HepG2 (cell line): ENCODE data around the gene PGAP3. TPM values are rescaled to one million over a fixed set of nuclear protein-coding genes. Genes with fewer than 3 reads are reported as not detected.

Source experiments
- ATAC-seq: fragments of 200-7000 bp; cut with Tn5 transposase; 3 replicates; pipeline ENCODE4 v1.9.1; 2020; ENCODE audit warnings: mild to moderate bottlenecking, moderate library complexity
- BruUV-seq: library from RNA; stranded (reverse); fragments of 400-500 nt; replicated peaks from 2 replicates; lab custom pipeline; 2021; lab: Mats Ljungman, UMichigan
- CTCF ChIA-PET: fragments of 300-600 bp; formaldehyde crosslinking; extraction: SDS; loops from one replicate; lab custom pipeline; 2021; ENCODE audit warnings: low total read pairs, inconsistent platforms, low intra/inter-chr PET ratio; lab: Yijun Ruan, JAX
- POLR2A ChIA-PET: fragments of 350-600 bp; sonication (Branson Sonifier 250); formaldehyde crosslinking; loops from one replicate; lab custom pipeline; 2020; ENCODE audit warnings: antibody characterized with exemption, inconsistent platforms; lab: Yijun Ruan, JAX
- DNase-seq: peaks from one replicate; pipeline ENCODE4 v3.0.0-alpha.2; 2015; ENCODE audit warnings: low spot score
- FAIRE-seq: peaks from 3 replicates; lab custom pipeline; 2011; peaks lifted over from hg19 to GRCh38; lab: Jason Lieb, UNC
- H2AFZ ChIP-seq: one replicate; pipeline ENCODE4 v1.6.1; 2011; ENCODE audit warnings: low read length, inconsistent platforms
- H3K27ac ChIP-seq: fragments of 300-600 bp; 3 replicates; pipeline ENCODE4 v1.8.0; 2011; ENCODE audit warnings: mixed run types, mild to moderate bottlenecking, mixed read lengths, low read length, inconsistent platforms; ENCODE audit not compliant: insufficient read depth; ENCODE audit errors: extremely low read length
- H3K27me3 ChIP-seq, 2 experiments: fragments of 200-600 bp in 1 of 2; 2 replicates in 1 of 2; 3 replicates in 1 of 2; pipeline versions ENCODE4 v1.6.0 to v1.8.0; 2011; ENCODE audit warnings: low read length in 2 of 2, mild to moderate bottlenecking in 2 of 2, moderate library complexity in 2 of 2, inconsistent platforms in 1 of 2; ENCODE audit not compliant: insufficient read depth in 2 of 2, control insufficient read depth in 1 of 2
- H3K36me3 ChIP-seq, 2 experiments: fragments of 200-600 bp in 1 of 2; replicated peaks in 1 of 2; 2 replicates in 1 of 2; 3 replicates in 1 of 2; pipeline versions ENCODE4 v1.5.1 to v1.8.0; 2011; ENCODE audit warnings: low read length in 2 of 2, inconsistent platforms in 1 of 2; ENCODE audit not compliant: insufficient read depth in 2 of 2, control insufficient read depth in 1 of 2
- H3K4me1 ChIP-seq: 2 replicates; pipeline ENCODE4 v1.5.1; 2012; ENCODE audit warnings: low read length, inconsistent platforms; ENCODE audit not compliant: insufficient read depth
- H3K4me2 ChIP-seq: 2 replicates; pipeline ENCODE4 v1.6.0; 2011; ENCODE audit warnings: low read depth, low read length, inconsistent platforms
- H3K4me3 ChIP-seq, 3 experiments: fragments of 200-600 bp in 1 of 3; sonication (generic), shearing (Covaris generic) in 1 of 3; replicated peaks in 1 of 3; 2 replicates each; pipeline ENCODE4 v1.5.1; 2011 to 2016; ENCODE audit warnings: low read length in 3 of 3, inconsistent platforms in 2 of 3, low read depth in 2 of 3, mild to moderate bottlenecking in 2 of 3, control low read depth in 1 of 3, mixed read lengths in 1 of 3; ENCODE audit not compliant: insufficient read depth in 1 of 3
- H3K79me2 ChIP-seq: one replicate; pipeline ENCODE4 v1.6.1; 2011; ENCODE audit warnings: low read length, inconsistent platforms; ENCODE audit not compliant: insufficient read depth
- H3K9ac ChIP-seq: 2 replicates; pipeline ENCODE4 v1.6.0; 2011; ENCODE audit warnings: mild to moderate bottlenecking, low read depth, low read length, inconsistent platforms; ENCODE audit not compliant: insufficient read depth
- H3K9me3 ChIP-seq: 2 replicates; pipeline ENCODE4 v1.5.1; 2012; ENCODE audit warnings: mild to moderate bottlenecking, low read length
- H4K20me1 ChIP-seq: 2 replicates; pipeline ENCODE4 v1.6.0; 2011; ENCODE audit warnings: inconsistent platforms, mild to moderate bottlenecking, low read length, moderate library complexity; ENCODE audit not compliant: insufficient read depth
- GABPA ChIP-seq, 2 experiments: IDR thresholded peaks; 2 replicates each; pipeline ENCODE4 v1.6.1; 2011 to 2016; ENCODE audit warnings: low read depth in 2 of 2, low read length in 1 of 2, missing biosample characterization in 1 of 2, missing genetic modification characterization in 1 of 2
- MEF2D ChIP-seq: sonication (generic); formaldehyde crosslinking; IDR thresholded peaks from 2 replicates; pipeline ENCODE4 v1.5.1; 2020; ENCODE audit warnings: mild to moderate bottlenecking, missing genetic modification reagents
- MYC ChIP-seq: sonication (generic); formaldehyde crosslinking; IDR thresholded peaks from 2 replicates; pipeline ENCODE4 v1.9.0; 2021; ENCODE audit warnings: missing genetic modification reagents, borderline replicate concordance
- MYNN ChIP-seq: sonication (generic); formaldehyde crosslinking; IDR thresholded peaks from 2 replicates; pipeline ENCODE4 v1.4.0; 2020; ENCODE audit warnings: mild to moderate bottlenecking, low read depth, missing genetic modification reagents
- RCOR2 ChIP-seq: IDR thresholded peaks from 2 replicates; pipeline ENCODE4 v1.6.1; 2016; ENCODE audit warnings: missing biosample characterization, missing genetic modification reagents
- STAG1 ChIP-seq: sonication (generic); formaldehyde crosslinking; IDR thresholded peaks from 2 replicates; pipeline ENCODE4 v1.4.0; 2020; ENCODE audit warnings: missing genetic modification reagents
- TOE1 ChIP-seq: sonication (generic); formaldehyde crosslinking; IDR thresholded peaks from 2 replicates; pipeline ENCODE4 v1.4.0; 2020; ENCODE audit warnings: mild to moderate bottlenecking, missing genetic modification reagents
- ZKSCAN1 ChIP-seq: fragments of 150-350 bp; IDR thresholded peaks from 2 replicates; pipeline ENCODE4 v1.6.1; 2014; ENCODE audit warnings: low read length
- ZNF205 ChIP-seq: IDR thresholded peaks from 2 replicates; pipeline ENCODE4 v1.6.1; 2018; ENCODE audit warnings: missing biosample characterization, missing genetic modification reagents
- ZNF614 ChIP-seq: IDR thresholded peaks from 2 replicates; pipeline ENCODE4 v1.6.1; 2018; ENCODE audit warnings: missing biosample characterization, missing genetic modification reagents, inconsistent platforms, borderline replicate concordance
- ZNF660 ChIP-seq: sonication (generic); formaldehyde crosslinking; IDR thresholded peaks from 2 replicates; pipeline ENCODE4 v1.5.1; 2020; ENCODE audit warnings: mild to moderate bottlenecking, low read depth, missing genetic modification reagents, borderline replicate concordance
- ZNF670 ChIP-seq: sonication (generic); formaldehyde crosslinking; IDR thresholded peaks from 2 replicates; pipeline ENCODE4 v1.8.0; 2022; ENCODE audit warnings: mild to moderate bottlenecking, missing genetic modification reagents, borderline replicate concordance
- ZNF75D ChIP-seq: sonication (generic); formaldehyde crosslinking; IDR thresholded peaks from 2 replicates; pipeline ENCODE4 v1.8.1; 2023; ENCODE audit warnings: missing genetic modification reagents, mild to moderate bottlenecking, borderline replicate concordance
- ZNF768 ChIP-seq: sonication (generic); formaldehyde crosslinking; IDR thresholded peaks from 2 replicates; pipeline ENCODE4 v1.4.0; 2020; ENCODE audit warnings: missing genetic modification reagents
- WGBS: methylation state at CpG from one replicate; pipeline ENCODE4 v1.1.6; 2017; ENCODE audit warnings: low lambda C conversion rate; 5-methylcytosine and 5-hydroxymethylcytosine counted together
- in situ Hi-C: cut with HindIII; loops from 2 replicates; pipeline ENCODE4 v1.10.0; 2017; ENCODE audit warnings: low pct_unique_long_range_greater_than_20kb; ENCODE audit not compliant: extremely low pct_ligation_motif_present
- intact Hi-C: fragments of 100-400 bp; cut with micrococcal nuclease; formaldehyde crosslinking; loops from one replicate; pipeline ENCODE4 v1.10.0; 2022; ENCODE audit not compliant: unreplicated experiment
- polyA plus RNA-seq, 8 experiments: library from polyadenylated mRNA; depleted of rRNA in 3 of 8; stranded (reverse) in 7 of 8; unstranded in 1 of 8; fragments of >200 nt; fragmentation: Illumina TruSeq in 4 of 8; extraction: Trizol in 4 of 8; gene quantifications; 2 replicates each; pipeline versions ENCODE4 v1.2.1 to v1.2.3, GENCODE V29; 2011 to 2016; ENCODE audit warnings: low read depth in 4 of 8, missing spikeins in 1 of 8, mixed read lengths in 1 of 8; ENCODE audit not compliant: insufficient read depth in 1 of 8
- total RNA-seq, 5 experiments: library from RNA; depleted of rRNA; stranded (reverse); fragments of >200 nt; fragmentation: Illumina TruSeq; extraction: Trizol; gene quantifications; 2 replicates each; pipeline ENCODE4 v1.2.3, GENCODE V29; 2016; ENCODE audit warnings: low read depth in 1 of 5
- TF ChIP-seq, protein P1 (sequence below): sonication (generic); formaldehyde crosslinking; IDR thresholded peaks from 2 replicates; pipeline ENCODE4 v1.4.0; 2020; ENCODE audit warnings: missing genetic modification reagents
- TF ChIP-seq, protein P2 (sequence below): sonication (generic); formaldehyde crosslinking; IDR thresholded peaks from 2 replicates; pipeline ENCODE4 v1.8.0; 2022; ENCODE audit warnings: missing genetic modification reagents, mild to moderate bottlenecking, inconsistent platforms, borderline replicate concordance
- TF ChIP-seq, protein P3 (sequence below): sonication (generic); formaldehyde crosslinking; IDR thresholded peaks from 2 replicates; pipeline ENCODE4 v1.5.0; 2020; ENCODE audit warnings: mild to moderate bottlenecking, missing genetic modification reagents
- TF ChIP-seq, protein P4 (sequence below): sonication (generic); formaldehyde crosslinking; conservative IDR thresholded peaks from 2 replicates; pipeline ENCODE4 v1.5.0; 2020; ENCODE audit warnings: missing genetic modification reagents

Gene PGAP3
- total and polyA plus RNA-seq, 2 of the 13 experiments (the other 11 are each of a cell fraction or from before 2014, with no cell fraction given), result 11.9 to 14.6 TPM

DNA sequence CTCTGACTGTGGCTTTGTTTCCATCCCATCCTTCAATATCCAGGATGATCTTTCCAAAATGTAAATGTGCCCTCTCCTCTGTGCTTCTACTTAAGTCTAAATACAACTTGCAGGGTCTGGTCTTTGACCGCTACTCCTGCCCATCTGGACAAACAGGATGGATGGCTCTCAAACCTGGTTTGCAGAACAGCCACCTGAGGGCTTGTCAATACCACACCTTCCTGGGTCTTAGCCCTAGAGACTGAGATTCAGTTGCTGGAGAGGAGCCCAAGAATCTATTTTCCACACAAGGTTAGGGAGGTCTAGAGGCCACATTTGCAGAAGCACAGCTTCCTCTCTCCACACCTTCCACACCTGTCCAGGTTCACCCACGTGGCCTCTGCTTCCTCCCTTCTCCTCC is 48.0 kb upstream of the PGAP3 start:
- CTCF ChIA-PET, result no interaction called here
- BruUV-seq, result no TSS peak
- H2AFZ ChIP-seq, result no peak overlapping the region
- intact Hi-C loops, result loop anchor here (10.0 kb wide), 1 partner anchor 271 kb away; the partner anchor contains the start of gene CDK12
- POLR2A ChIA-PET, result interaction anchor here (1.3 to 2.4 kb wide), 8 partner anchors 13 to 83 kb away, joined by 4 to 44 read pairs (median 14); partner anchors contain the start of genes ERBB2 and PGAP3
- in situ Hi-C loops, result no loop called here
- peak overlapping the region; percentile 97 for H3K27ac ChIP-seq
- H3K4me2 ChIP-seq, result peak overlapping the region; percentile 82
- no peak for FAIRE-seq
- no peak overlapping the region for H3K9ac ChIP-seq
- WGBS, result 21% methylated on average over 2 of the region's 2 CpGs
- peak overlapping the region in 1 of 3 experiments; percentile 95; a peak in 1 of 6 replicates for H3K4me3 ChIP-seq
- peaks cover 33% of the 10 kb centered on the region for H3K4me1 ChIP-seq
- H3K27me3 ChIP-seq, result no peaks in the 10 kb centered on the region; a peak in 1 of 5 replicates
- peaks cover 24% of the 10 kb centered on the region for H3K79me2 ChIP-seq
- H3K36me3 ChIP-seq, result no peaks in the 10 kb centered on the region
- H3K9me3 ChIP-seq, result no peaks in the 10 kb centered on the region
- no peak for DNase-seq
- H4K20me1 ChIP-seq, result peaks cover 2% of the 10 kb centered on the region; the same call in 1 of the 2 replicates
- ATAC-seq, result no peak
- TF ChIP-seq, protein P1, sequence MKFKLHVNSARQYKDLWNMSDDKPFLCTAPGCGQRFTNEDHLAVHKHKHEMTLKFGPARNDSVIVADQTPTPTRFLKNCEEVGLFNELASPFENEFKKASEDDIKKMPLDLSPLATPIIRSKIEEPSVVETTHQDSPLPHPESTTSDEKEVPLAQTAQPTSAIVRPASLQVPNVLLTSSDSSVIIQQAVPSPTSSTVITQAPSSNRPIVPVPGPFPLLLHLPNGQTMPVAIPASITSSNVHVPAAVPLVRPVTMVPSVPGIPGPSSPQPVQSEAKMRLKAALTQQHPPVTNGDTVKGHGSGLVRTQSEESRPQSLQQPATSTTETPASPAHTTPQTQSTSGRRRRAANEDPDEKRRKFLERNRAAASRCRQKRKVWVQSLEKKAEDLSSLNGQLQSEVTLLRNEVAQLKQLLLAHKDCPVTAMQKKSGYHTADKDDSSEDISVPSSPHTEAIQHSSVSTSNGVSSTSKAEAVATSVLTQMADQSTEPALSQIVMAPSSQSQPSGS (CRISPR knock-in tag), result no peak
- TF ChIP-seq ZNF75D (CRISPR knock-in tag), result no peak
- TF ChIP-seq MYC (CRISPR knock-in tag), result 0 out of 2 replicates have a peak, but pooled peaks have one; percentile 19
- no peak for TF ChIP-seq ZNF768 (CRISPR knock-in tag)
- TF ChIP-seq TOE1 (CRISPR knock-in tag), result no peak
- TF ChIP-seq, protein P2, sequence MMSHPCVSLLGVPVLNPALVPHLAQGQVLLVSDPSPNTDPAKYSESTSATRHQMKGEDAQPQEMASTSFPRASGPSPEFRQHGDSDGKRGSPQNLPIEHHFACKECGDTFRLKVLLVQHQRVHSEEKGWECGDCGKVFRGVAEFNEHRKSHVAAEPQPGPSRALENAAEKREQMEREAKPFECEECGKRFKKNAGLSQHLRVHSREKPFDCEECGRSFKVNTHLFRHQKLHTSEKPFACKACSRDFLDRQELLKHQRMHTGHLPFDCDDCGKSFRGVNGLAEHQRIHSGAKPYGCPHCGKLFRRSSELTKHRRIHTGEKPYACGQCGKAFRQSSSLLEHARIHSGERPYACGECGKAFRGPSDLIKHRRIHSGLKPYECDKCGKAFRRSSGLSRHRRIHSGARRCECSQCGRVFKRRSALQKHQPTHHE (CRISPR knock-in tag), result 0 out of 2 replicates have a peak, but pooled peaks have one; percentile 46
- TF ChIP-seq ZNF660 (CRISPR knock-in tag), result no peak
- no peak for TF ChIP-seq RCOR2
- TF ChIP-seq, protein P3, sequence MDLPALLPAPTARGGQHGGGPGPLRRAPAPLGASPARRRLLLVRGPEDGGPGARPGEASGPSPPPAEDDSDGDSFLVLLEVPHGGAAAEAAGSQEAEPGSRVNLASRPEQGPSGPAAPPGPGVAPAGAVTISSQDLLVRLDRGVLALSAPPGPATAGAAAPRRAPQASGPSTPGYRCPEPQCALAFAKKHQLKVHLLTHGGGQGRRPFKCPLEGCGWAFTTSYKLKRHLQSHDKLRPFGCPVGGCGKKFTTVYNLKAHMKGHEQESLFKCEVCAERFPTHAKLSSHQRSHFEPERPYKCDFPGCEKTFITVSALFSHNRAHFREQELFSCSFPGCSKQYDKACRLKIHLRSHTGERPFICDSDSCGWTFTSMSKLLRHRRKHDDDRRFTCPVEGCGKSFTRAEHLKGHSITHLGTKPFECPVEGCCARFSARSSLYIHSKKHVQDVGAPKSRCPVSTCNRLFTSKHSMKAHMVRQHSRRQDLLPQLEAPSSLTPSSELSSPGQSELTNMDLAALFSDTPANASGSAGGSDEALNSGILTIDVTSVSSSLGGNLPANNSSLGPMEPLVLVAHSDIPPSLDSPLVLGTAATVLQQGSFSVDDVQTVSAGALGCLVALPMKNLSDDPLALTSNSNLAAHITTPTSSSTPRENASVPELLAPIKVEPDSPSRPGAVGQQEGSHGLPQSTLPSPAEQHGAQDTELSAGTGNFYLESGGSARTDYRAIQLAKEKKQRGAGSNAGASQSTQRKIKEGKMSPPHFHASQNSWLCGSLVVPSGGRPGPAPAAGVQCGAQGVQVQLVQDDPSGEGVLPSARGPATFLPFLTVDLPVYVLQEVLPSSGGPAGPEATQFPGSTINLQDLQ (CRISPR knock-in tag), result no peak
- TF ChIP-seq, protein P4, sequence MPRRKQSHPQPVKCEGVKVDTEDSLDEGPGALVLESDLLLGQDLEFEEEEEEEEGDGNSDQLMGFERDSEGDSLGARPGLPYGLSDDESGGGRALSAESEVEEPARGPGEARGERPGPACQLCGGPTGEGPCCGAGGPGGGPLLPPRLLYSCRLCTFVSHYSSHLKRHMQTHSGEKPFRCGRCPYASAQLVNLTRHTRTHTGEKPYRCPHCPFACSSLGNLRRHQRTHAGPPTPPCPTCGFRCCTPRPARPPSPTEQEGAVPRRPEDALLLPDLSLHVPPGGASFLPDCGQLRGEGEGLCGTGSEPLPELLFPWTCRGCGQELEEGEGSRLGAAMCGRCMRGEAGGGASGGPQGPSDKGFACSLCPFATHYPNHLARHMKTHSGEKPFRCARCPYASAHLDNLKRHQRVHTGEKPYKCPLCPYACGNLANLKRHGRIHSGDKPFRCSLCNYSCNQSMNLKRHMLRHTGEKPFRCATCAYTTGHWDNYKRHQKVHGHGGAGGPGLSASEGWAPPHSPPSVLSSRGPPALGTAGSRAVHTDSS (CRISPR knock-in tag), result no peak
- TF ChIP-seq STAG1 (CRISPR knock-in tag), result no peak
- TF ChIP-seq ZNF670, result no peak
- no peak for TF ChIP-seq ZKSCAN1
- no peak for TF ChIP-seq ZNF205
- TF ChIP-seq GABPA (IDR thresholded peaks at IDR 0.05; ENCODE audit: low read depth, low read length), result no peak
- no peak for TF ChIP-seq GABPA (CRISPR knock-in tag; IDR thresholded peaks at IDR 0.05; ENCODE audit: low read depth)
- 0 out of 2 replicates have a peak, but pooled peaks have one; percentile 18 for TF ChIP-seq MEF2D (CRISPR knock-in tag)
- no peak for TF ChIP-seq MYNN
- TF ChIP-seq ZNF614 (CRISPR knock-in tag), result 0 out of 2 replicates have a peak, but pooled peaks have one; percentile 2
